Activated B cell treated with CpG ODN at 0.5 μM for 24 hours (primary cell): ENCODE results near the gene CSGALNACT2. TPM values are rescaled to one million over a fixed set of nuclear protein-coding genes. Genes with fewer than 3 reads are reported as not detected.

Experiments
- ATAC-seq: fragments of 200-7000 bp; cut with Tn5 transposase; one replicate; pipeline ENCODE4 v1.10.0; 2021; ENCODE audit warnings: low read depth, mild to moderate bottlenecking, moderate library complexity
- CTCF ChIA-PET: fragments of 350-600 bp; sonication (Branson Sonifier 250); formaldehyde crosslinking; loops from one replicate; lab custom pipeline; 2021; ENCODE audit warnings: antibody characterized with exemption; lab: Charles Lee
- POLR2A ChIA-PET: fragments of 350-600 bp; sonication (Branson Sonifier 250); formaldehyde crosslinking; loops from one replicate; lab custom pipeline; 2021; ENCODE audit warnings: antibody characterized with exemption; lab: Charles Lee
- DNase-seq: peaks from one replicate; pipeline ENCODE4 v3.0.0; 2022
- H3K27ac Mint-ChIP-seq: one replicate; pipeline ENCODE4 v1.8.0; 2020; ENCODE audit warnings: mixed read lengths
- H3K27me3 Mint-ChIP-seq: one replicate; pipeline ENCODE4 v1.8.0; 2021; ENCODE audit warnings: mixed read lengths
- H3K36me3 Mint-ChIP-seq: one replicate; pipeline ENCODE4 v1.8.0; 2021; ENCODE audit warnings: low read depth, mixed read lengths
- H3K4me1 Mint-ChIP-seq: one replicate; pipeline ENCODE4 v1.8.0; 2021; ENCODE audit warnings: mixed read lengths
- H3K4me3 Mint-ChIP-seq: one replicate; pipeline ENCODE4 v1.8.0; 2020; ENCODE audit warnings: mild to moderate bottlenecking, mixed read lengths
- H3K9me3 Mint-ChIP-seq: one replicate; pipeline ENCODE4 v1.8.0; 2020; ENCODE audit warnings: mixed read lengths
- CTCF ChIP-seq: fragments of 200-600 bp; IDR thresholded peaks from one replicate; pipeline ENCODE4 v1.8.0; 2022; ENCODE audit warnings: antibody characterized with exemption, mild to moderate bottlenecking
- intact Hi-C: fragments of 100-400 bp; cut with micrococcal nuclease; formaldehyde crosslinking; loops from one replicate; pipeline ENCODE4 v1.15.1; 2024
- total RNA-seq: library from RNA; stranded (reverse); gene quantifications from 2 replicates; pipeline ENCODE4 v1.2.3, GENCODE V29; 2022

CSGALNACT2 gene
- total RNA-seq, 1 donor from 2014 or later: 17.4 TPM

GRCh38 chr10:43196131-43196980 is 58.1 kb downstream of the CSGALNACT2 start:
- intact Hi-C loops: no loop called here
- no peak overlapping the region for H3K27ac Mint-ChIP-seq
- ChIA-PET CTCF (no interaction called here), POLR2A (no interaction called here)
- no peak for ATAC-seq
- no peaks in the 10 kb centered on the region for H3K36me3 Mint-ChIP-seq
- no peaks in the 10 kb centered on the region for H3K9me3 Mint-ChIP-seq
- H3K4me3 Mint-ChIP-seq: no peak overlapping the region
- no peaks in the 10 kb centered on the region for H3K4me1 Mint-ChIP-seq
- TF ChIP-seq CTCF: no peak
- no peaks in the 10 kb centered on the region for H3K27me3 Mint-ChIP-seq
- DNase-seq: no peak

GRCh38 chr10:43196981-43197833 is 59.0 kb downstream of the CSGALNACT2 start:
- TF ChIP-seq CTCF: no peak
- ATAC-seq (no peak), DNase-seq (no peak)
- Mint-ChIP-seq H3K27me3 (no peaks in the 10 kb centered on the region), H3K4me3 (no peak overlapping the region), H3K4me1 (peaks cover 5% of the 10 kb centered on the region), H3K36me3 (no peaks in the 10 kb centered on the region), H3K9me3 (no peaks in the 10 kb centered on the region), H3K27ac (no peak overlapping the region)
- intact Hi-C loops: no loop called here
- ChIA-PET CTCF (no interaction called here), POLR2A (no interaction called here)

GRCh38 chr10:43197834-43198681 is 59.8 kb downstream of the CSGALNACT2 start:
- no peak for DNase-seq
- no peak for ATAC-seq
- peaks cover 6% of the 10 kb centered on the region for H3K4me1 Mint-ChIP-seq
- ChIA-PET POLR2A (no interaction called here), CTCF (no interaction called here)
- intact Hi-C loops: no loop called here
- H3K4me3 Mint-ChIP-seq: no peak overlapping the region
- H3K27me3 Mint-ChIP-seq: no peaks in the 10 kb centered on the region
- H3K27ac Mint-ChIP-seq: no peak overlapping the region
- no peaks in the 10 kb centered on the region for H3K36me3 Mint-ChIP-seq
- no peaks in the 10 kb centered on the region for H3K9me3 Mint-ChIP-seq
- TF ChIP-seq CTCF: no peak

- POLR2A ChIA-PET: no interaction called here
- Mint-ChIP-seq H3K4me3 (no peak overlapping the region), H3K27me3 (no peaks in the 10 kb centered on the region), H3K4me1 (peaks cover 6% of the 10 kb centered on the region), H3K27ac (no peak overlapping the region), H3K9me3 (no peaks in the 10 kb centered on the region), H3K36me3 (no peaks in the 10 kb centered on the region)
- no peak for TF ChIP-seq CTCF
- no peak for DNase-seq
- intact Hi-C loops: no loop called here
- CTCF ChIA-PET: no interaction called here
- ATAC-seq: no peak
Observed at GRCh38 chr10:43198682-43199005, 60.4 kb downstream of the CSGALNACT2 start.
